ENCODE measurements around the gene ADH1A. TPM values are rescaled to one million over a fixed set of nuclear protein-coding genes. Genes with fewer than 3 reads are reported as not detected.

ADH1A gene
- total and polyA plus RNA-seq, 2 of the 13 experiments (the other 11 are each of a cell fraction or from before 2014, with no cell fraction given): 0.13 TPM; not detected in 1

DNA sequence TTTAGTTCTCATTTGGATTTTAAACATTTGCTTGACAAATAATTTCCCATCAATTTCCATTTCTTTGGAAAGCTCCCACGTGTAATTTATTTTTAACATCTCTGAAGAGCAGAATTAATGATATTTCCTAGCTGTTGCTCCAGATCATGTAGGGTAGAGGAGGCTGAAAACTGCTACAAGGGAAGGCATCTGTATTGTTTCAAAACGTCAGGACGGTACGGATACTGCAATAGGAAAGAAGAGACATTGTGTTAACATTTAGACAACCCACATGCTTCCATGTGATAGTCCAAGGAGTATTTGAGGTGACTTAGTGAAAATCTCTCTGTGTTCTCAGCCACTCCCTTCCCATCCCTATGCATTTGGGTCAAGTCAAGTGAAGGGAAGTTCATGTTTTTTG is 45.8 kb upstream of the ADH1A start (continued):
- TF ChIP-seq, protein P1, sequence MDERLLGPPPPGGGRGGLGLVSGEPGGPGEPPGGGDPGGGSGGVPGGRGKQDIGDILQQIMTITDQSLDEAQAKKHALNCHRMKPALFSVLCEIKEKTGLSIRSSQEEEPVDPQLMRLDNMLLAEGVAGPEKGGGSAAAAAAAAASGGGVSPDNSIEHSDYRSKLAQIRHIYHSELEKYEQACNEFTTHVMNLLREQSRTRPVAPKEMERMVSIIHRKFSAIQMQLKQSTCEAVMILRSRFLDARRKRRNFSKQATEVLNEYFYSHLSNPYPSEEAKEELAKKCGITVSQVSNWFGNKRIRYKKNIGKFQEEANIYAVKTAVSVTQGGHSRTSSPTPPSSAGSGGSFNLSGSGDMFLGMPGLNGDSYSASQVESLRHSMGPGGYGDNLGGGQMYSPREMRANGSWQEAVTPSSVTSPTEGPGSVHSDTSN (CRISPR knock-in tag; IDR thresholded peaks at IDR 0.05): no peak
- TF ChIP-seq, protein P2, sequence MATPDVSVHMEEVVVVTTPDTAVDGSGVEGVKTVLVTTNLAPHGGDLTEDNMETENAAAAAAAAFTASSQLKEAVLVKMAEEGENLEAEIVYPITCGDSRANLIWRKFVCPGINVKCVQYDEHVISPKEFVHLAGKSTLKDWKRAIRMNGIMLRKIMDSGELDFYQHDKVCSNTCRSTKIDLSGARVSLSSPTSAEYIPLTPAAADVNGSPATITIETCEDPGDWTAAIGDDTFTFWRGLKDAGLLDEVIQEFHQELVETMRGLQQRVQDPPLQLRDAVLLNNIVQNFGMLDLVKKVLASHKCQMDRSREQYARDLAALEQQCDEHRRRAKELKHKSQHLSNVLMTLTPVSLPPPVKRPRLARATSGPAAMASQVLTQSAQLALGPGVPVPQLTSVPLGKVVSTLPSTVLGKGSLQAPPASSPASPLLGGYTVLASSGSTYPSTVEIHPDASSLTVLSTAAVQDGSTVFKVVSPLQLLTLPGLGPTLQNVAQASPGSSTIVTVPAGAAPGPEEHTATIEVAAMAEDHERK (CRISPR knock-in tag; IDR thresholded peaks at IDR 0.05; ENCODE audit: low read depth): no peak
- TF ChIP-seq ZNF253 (CRISPR knock-in tag; IDR thresholded peaks at IDR 0.05; ENCODE audit: borderline replicate concordance) (no peak), MAFF (IDR thresholded peaks at IDR 0.05; ENCODE audit: low read depth, low read length) (no peak), SP1 (IDR thresholded peaks at IDR 0.05) (no peak), SP1 (CRISPR knock-in tag; IDR thresholded peaks at IDR 0.05) (no peak)
- TF ChIP-seq, protein P3, sequence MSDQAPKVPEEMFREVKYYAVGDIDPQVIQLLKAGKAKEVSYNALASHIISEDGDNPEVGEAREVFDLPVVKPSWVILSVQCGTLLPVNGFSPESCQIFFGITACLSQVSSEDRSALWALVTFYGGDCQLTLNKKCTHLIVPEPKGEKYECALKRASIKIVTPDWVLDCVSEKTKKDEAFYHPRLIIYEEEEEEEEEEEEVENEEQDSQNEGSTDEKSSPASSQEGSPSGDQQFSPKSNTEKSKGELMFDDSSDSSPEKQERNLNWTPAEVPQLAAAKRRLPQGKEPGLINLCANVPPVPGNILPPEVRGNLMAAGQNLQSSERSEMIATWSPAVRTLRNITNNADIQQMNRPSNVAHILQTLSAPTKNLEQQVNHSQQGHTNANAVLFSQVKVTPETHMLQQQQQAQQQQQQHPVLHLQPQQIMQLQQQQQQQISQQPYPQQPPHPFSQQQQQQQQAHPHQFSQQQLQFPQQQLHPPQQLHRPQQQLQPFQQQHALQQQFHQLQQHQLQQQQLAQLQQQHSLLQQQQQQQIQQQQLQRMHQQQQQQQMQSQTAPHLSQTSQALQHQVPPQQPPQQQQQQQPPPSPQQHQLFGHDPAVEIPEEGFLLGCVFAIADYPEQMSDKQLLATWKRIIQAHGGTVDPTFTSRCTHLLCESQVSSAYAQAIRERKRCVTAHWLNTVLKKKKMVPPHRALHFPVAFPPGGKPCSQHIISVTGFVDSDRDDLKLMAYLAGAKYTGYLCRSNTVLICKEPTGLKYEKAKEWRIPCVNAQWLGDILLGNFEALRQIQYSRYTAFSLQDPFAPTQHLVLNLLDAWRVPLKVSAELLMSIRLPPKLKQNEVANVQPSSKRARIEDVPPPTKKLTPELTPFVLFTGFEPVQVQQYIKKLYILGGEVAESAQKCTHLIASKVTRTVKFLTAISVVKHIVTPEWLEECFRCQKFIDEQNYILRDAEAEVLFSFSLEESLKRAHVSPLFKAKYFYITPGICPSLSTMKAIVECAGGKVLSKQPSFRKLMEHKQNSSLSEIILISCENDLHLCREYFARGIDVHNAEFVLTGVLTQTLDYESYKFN (CRISPR knock-in tag; conservative IDR thresholded peaks at IDR 0.05): no peak

DNA sequence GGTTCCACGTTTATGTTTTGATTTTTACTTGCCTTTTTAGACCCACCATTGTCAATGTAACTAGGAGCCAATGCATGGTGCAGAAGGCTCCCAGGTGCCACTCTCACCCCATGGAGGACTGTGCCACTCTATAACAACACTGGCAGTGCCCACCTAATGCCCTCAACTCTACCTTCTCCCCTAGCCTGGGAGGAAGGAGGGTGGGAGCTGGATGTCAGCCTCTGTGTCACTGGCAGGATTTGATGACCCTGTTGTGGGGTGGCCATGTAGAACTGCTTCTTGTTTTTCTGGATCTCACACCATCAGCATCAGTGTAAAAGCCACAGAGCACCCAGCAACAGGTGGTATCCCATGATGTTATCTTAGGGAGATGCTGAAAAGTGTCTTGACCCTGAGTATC is 44.1 kb upstream of the ADH1A start:
- H3K9ac ChIP-seq (ENCODE audit: insufficient read depth, low read depth, low read length): no peak overlapping the region
- WGBS (ENCODE audit: low lambda C conversion rate): 0% methylated on average over 1 of the region's 1 CpG
- ChIA-PET POLR2A (no interaction called here), CTCF (ENCODE audit: low intra/inter-chr PET ratio, low total read pairs) (no interaction called here)
- DNase-seq (ENCODE audit: low spot score): no peak
- no peak overlapping the region for H2AFZ ChIP-seq (ENCODE audit: low read length)
- ATAC-seq: no peak
- FAIRE-seq: no peak
- H3K27me3 ChIP-seq (ENCODE audit: control insufficient read depth in 1 of 2, insufficient read depth in 2 of 2, low read length in 2 of 2): no peaks in the 10 kb centered on the region
- no TSS peak for BruUV-seq (replicated peaks)
- no peaks in the 10 kb centered on the region for H3K79me2 ChIP-seq (ENCODE audit: insufficient read depth, low read length)
- H4K20me1 ChIP-seq (ENCODE audit: insufficient read depth, low read length): no peaks in the 10 kb centered on the region
- no peak overlapping the region for H3K27ac ChIP-seq (ENCODE audit: extremely low read length, insufficient read depth, low read length)
- no peaks in the 10 kb centered on the region for H3K4me1 ChIP-seq (ENCODE audit: insufficient read depth, low read length)
- no peak overlapping the region for H3K4me2 ChIP-seq (ENCODE audit: low read depth, low read length)
- TF ChIP-seq ZFP62 (CRISPR knock-in tag; IDR thresholded peaks at IDR 0.05) (no peak), ZNF883 (CRISPR knock-in tag; IDR thresholded peaks at IDR 0.05; ENCODE audit: not compliant biosample characterization) (no peak), ZNF720 (CRISPR knock-in tag; IDR thresholded peaks at IDR 0.05) (no peak), CCDC6 (CRISPR knock-in tag; IDR thresholded peaks at IDR 0.05) (no peak), SRSF4 (IDR thresholded peaks at IDR 0.05; ENCODE audit: low read depth, low read length, poor library complexity, severe bottlenecking) (no peak), ZNF30 (CRISPR knock-in tag; IDR thresholded peaks at IDR 0.05) (no peak), TCF12 (IDR thresholded peaks at IDR 0.05) (no peak), TCF12 (CRISPR knock-in tag; IDR thresholded peaks at IDR 0.05) (no peak), ATF1 (CRISPR knock-in tag; IDR thresholded peaks at IDR 0.05) (no peak)
- TF ChIP-seq, protein P4, sequence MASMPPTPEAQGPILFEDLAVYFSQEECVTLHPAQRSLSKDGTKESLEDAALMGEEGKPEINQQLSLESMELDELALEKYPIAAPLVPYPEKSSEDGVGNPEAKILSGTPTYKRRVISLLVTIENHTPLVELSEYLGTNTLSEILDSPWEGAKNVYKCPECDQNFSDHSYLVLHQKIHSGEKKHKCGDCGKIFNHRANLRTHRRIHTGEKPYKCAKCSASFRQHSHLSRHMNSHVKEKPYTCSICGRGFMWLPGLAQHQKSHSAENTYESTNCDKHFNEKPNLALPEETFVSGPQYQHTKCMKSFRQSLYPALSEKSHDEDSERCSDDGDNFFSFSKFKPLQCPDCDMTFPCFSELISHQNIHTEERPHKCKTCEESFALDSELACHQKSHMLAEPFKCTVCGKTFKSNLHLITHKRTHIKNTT (CRISPR knock-in tag; IDR thresholded peaks at IDR 0.05): no peak
- in situ Hi-C loops (cut with HindIII; ENCODE audit: extremely low pct_ligation_motif_present, low pct_unique_long_range_greater_than_20kb): no loop called here
- H3K4me3 ChIP-seq (replicated peaks in 1 of 3; ENCODE audit: insufficient read depth in 1 of 3, low read depth in 2 of 3, low read length in 3 of 3): no peak overlapping the region
- no peaks in the 10 kb centered on the region for H3K9me3 ChIP-seq (ENCODE audit: low read length)
- H3K36me3 ChIP-seq (replicated peaks in 1 of 2; ENCODE audit: control insufficient read depth in 1 of 2, insufficient read depth in 2 of 2, low read length in 2 of 2): no peaks in the 10 kb centered on the region
- intact Hi-C loops (cut with micrococcal nuclease; ENCODE audit: unreplicated experiment): no loop called here

All from HepG2 (cell line).